Hematopoietic multipotent progenitor cell treated with erythropoietin and hydrocortisone succinate and interleukin-3 and kit ligand, for 17 days (in vitro differentiated cells): ENCODE results near the gene KYAT1.
"Not testable (repeated sequence)": the region's sequence is repeated elsewhere in the genome, so short reads cannot be mapped to it uniquely, and the experiment has no call there.

ENCODE experiments used
- DNase-seq: peaks from one replicate; pipeline ENCODE4 v3.0.0-alpha.2; 2015; ENCODE audit warnings: low spot score

KYAT1 gene

DNA sequence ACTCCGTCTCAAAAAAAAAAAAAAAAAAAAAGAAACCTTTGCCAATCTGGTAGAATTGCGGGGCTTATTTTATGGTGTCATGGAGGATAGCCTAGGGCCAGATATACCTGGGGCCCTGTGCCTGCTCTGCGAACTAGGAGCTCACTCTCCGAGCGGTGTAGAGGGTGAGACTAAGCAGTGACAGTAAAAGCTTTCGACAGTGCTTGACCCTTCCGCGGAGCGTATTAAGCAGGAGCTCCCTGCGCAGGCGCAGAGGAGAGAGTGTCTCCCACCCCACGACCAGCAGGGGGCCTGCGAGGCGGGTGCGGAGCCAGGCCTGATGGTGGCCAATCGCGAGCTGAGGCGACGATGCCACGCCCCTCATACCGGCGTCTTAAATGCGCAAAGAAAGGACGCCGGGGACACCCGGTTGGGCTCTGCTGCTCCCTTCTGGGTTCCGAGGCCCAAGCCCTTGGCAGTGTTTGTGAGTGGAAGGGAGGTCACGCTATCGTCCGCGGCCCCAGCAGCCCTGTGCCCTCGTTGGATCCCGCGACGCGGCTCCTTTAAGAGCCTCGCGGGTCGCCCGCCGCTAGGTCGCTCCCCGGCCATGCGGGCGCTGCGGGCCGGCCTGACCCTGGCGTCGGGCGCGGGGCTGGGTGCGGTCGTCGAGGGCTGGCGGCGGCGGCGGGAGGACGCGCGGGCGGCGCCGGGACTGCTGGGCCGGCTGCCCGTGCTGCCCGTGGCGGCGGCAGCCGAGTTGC is 63.5 kb downstream of the KYAT1 start, which contains the start of gene ENDOG:
Gene ENDOG, plus strand, starts transcription at position 402 of the 740 bp plus-strand sequence. Its CDS starts 185 bp downstream, at position 587.
- DNase-seq = peak; percentile 99

DNA sequence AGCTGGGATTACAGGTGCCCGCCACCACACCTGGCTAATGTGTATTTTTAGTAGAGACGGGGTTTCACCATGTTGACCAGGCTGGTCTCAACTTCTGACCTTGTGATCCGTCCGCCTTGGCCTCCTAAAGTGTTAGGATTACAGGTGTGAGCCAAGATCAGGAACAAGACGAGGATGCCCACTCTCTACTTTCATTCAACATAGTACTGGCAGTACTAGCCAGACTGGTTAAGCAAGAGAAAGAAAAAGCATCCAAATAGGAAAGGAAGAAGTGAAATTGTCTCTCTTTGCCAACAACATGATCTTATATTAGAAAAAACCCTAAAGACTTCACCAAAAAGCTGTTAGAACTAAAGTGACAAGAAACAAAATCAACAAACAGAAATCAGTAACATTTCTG is 70.9 kb downstream of the KYAT1 start:
- DNase-seq = no peak

DNA sequence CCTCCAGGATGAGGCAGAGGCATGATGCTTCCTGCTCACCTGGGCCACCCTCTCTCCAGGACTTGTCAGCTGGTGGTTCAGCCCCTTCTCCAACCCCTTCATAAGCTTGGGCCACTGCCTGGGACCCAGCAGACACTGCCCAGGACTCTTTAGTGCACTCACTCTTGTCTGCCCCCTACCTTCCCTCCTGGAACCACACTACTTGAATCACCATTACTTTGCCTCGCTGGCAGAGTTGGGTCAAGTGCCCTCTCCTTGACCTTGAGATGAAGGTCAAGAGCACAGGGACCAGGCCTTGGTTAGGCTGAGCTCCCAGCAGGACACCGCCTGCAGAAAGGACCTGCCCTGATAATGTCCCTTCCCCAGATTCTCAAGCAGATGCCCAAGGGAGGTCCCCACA is 71.9 kb downstream of the KYAT1 start:
- no peak for DNase-seq

DNA sequence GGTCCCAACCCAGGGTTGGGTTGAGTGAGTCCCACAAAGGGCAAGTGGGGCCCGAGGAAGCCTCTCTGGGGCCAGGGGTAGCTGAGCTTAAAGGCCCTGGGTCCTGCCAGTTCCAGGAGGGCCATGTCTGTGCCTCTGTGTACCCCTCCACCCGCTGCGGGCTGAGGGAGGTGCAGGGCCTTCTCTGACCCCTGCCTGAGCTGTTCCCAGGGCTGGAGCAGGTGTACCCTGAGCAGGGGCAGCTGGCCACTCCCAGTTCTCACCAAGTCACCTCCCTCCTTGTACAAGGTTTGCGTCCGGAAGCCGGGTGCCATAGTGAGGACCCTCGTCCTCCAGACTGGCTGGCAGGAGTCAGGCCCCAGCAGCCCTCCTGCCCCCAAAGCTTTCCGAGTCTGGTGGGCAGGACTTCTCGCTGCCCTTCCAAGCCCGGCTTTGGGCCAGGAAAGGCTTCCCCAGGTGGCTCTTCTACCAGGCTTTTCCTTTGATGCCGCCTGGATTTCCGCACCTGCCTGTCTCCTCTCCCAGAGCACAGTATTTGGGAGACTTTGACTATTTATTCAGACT is 72.6 kb downstream of the KYAT1 start:
- DNase-seq = no peak

DNA sequence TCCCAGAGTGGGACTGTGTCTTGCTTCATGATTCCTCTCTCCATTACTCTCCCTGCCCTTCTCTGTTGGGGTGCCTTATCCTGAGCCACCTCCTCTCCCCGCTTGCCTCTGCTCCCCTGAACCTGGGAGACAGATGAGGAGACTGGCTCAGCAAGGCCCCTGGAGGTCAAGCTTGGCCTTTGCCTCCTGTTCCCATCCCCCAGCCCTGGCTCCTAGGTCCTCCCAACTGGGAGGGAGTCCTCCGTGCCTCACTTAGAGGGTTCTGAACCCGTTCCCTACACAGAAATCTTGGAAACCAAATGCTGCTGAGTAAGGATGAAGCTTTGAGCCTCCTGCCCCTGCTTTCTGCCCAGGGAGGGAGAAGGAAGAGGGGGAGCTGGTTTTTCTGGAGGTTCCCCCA is 73.2 kb downstream of the KYAT1 start:
- no peak for DNase-seq

DNA sequence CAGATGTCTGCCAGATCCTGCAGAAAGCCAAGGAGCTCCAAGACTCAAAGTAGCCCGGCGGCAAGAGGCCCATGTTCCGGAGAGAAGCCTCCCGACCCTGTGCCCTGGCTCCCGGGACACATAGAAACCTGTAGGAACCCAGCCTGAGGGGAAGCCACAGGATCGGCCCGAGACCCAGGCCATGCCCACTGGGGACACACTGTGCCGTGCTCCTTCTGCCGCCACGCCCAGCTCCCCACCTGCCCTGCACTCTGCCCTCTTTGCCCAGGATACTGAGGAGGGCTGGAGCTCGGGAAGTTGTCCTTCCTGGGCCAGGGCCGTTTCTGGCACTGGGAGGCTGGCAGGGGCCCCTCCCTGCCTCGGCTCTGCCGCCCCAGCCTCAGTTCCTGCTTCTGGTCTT is 73.9 kb downstream of the KYAT1 start:
- no peak for DNase-seq

DNA sequence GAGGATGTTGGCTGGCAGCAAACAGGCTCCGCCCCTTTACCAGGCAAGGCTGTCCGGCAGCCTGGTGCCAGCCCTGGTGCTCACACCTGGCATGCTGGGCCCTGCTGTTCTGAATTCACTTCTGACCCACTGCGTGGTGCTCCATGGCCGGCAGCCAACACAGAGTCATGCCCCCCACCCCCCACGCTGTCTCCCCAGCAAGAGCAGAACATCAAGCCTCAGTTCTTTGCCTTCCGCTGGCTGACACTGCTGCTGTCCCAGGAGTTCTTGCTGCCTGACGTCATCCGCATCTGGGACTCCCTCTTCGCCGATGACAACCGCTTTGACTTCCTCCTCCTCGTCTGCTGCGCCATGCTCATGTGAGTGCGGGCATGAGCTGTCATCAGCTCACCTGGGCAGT is 76.1 kb downstream of the KYAT1 start:
- no peak for DNase-seq

DNA sequence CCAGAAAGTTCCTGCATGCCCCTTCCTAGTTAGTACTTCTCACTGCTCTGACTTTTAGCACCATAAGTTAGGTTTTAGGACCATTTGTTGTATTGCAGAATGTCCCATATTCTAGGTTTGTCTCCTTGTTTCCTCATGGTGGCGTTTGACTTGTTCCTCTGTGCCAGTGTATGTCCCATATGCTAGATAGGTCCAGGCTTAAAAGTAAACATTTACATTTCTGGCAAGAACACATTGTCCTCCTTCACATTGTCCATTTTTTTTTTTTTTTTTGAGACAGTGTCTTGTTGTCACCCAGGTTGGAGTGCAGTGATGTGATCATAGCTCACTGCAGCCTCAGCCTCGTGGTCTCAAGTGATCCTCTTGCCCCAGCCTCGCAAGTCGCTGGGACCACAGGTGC is 79.3 kb downstream of the KYAT1 start:
- DNase-seq = no peak

DNA sequence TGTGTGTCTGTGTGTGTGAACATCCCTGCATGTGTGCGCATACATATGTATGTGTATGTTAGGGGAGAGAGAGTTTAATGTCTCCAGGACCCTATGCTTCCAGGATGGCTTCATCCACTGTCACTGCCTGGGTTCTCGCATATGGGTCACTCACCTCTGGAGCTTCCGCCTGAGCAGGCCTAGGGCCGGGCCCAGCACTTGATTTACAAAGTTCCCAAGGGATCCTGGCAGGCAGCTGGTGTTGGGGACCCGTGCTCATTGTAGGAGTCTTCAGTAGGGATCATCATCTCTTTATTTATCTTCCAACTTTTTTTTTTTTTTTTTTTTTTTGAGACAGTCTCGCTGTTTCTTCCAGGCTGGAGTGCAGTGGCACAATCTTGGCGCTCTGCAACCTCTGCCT is 81.7 kb downstream of the KYAT1 start:
- DNase-seq = no peak

DNA sequence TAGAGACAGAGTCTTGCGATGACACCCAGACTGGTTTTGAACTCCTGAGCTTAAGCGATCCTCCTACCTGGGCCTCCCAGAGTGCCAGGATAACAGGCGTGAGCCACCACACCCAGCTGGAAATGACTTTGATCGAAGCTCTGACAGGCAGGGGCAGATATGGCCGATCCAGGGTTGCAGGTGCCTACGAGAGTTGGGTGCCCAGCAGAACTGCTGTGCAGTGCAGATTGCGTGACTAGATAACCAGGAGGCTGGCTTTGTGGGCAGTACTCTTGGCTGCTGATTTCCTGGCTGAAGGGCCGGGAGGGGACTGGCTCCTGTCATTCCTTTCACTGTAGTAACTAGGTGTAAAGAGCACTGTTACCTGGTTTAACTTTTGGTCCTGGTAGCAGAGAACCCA is 82.9 kb downstream of the KYAT1 start:
- DNase-seq = no peak

DNA sequence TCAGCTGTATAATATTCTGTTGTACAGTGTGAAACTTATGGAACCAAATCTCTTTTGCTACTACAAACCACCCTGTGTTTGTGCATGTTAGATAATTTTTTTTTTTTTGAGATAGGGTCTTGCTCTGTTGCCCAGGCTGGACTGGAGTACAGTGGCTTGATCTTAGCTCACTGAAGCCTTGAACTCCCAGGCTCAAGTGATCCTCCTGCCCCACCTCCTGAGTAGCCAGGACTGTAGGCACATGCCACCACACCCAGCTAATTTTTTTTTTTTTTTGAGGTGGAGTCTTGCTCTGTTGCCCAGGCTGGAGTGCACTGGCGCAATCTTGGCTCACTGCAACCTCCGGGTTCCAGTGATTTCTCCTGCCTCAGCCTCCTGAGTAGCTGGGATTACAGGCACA is 86.8 kb downstream of the KYAT1 start:
- not testable (repeated sequence) for DNase-seq

DNA sequence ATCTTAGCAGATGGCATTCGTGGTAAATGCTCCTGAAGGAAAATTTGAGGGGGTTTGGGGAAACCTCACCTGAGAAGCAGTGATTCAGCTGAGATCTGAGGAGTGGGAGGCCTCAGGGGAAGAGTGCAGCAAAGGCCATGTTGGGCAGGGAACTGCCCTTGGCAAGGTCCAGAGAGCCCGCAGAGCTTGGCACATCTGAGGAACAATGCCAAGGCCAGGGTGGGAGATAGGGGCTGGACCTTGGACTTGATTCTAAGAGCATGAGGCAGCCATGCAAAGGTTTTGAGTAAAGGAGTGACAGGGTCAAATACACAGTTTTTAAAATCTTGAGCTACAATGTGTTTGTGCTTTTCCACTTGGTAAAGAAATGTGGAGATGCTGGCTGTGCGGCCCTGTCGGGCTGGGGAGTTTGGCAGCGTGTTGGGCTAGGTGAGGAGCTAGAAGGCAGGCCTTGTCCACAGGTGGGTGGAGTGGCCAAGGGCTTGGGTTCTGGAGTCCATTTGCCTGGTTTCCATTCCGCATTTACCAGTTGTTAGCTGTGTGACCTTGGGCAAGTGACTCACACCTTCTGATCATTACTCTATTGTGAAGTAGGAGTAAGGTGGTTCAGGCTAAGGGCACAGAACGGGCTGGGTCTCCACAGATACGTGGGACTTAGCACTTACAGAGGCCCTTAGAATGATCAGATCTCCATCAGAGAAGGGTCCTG is 88.6 kb downstream of the KYAT1 start:
- DNase-seq = no peak

DNA sequence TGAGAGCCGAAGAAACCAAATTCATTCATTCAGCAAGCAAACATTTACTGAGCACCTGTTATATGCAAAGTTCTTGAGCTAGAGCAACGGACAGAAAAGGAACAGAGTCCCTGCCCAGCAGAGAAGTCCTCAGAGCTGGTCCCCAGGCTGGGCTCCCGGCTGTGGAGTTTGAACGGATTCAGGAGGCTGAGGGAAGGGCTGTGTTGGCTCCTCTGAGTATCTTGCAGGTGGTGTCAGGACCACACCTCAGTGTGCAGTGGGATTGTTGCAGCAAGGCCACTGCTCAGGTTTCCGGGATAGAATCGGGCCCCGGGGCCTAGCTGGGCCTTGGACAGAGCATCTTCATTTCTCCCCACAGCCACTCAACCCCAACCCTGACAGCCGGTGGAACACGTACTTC is 89.6 kb downstream of the KYAT1 start:
- DNase-seq = no peak

DNA sequence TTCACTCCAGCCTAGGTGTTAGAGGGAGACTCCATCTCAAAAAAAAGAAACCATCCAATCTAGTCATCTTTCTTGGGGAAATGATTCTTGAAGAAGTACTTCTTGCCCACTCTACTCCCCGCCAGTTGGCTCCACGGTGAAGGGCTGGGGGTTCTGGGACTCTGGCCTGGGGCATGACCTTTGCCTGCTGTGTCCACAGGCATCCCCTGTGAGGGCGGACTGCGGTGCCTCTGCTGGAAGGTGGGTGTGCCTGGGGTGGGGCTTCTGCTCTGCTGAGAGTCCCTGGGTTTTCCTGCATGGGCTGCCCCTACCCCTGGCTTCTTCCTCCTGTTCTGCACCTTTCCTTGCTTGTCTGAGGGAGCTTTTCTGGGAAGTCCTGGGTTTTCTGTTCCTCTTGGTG is 91.2 kb downstream of the KYAT1 start:
- DNase-seq = no peak

DNA sequence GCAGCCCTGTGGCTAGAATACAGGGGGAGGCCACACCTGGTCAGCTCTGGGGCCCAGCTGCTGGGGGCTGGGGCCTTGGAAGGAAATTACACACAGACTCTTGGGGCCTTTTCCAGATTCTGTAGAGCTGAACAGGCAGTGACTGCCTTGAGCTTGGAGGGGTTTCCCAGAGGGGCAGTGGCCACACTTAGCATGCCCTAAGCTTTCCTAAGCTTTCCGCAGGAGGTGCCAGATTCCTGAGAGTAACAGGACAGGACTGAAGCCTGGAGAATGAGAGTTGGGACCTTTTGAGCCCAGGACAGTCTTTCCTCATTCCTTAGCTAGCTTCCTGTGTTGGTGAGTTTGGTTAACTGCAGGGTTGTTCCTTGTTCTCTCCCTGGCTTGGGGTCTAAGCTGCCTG is 93.3 kb downstream of the KYAT1 start:
- no peak for DNase-seq

DNA sequence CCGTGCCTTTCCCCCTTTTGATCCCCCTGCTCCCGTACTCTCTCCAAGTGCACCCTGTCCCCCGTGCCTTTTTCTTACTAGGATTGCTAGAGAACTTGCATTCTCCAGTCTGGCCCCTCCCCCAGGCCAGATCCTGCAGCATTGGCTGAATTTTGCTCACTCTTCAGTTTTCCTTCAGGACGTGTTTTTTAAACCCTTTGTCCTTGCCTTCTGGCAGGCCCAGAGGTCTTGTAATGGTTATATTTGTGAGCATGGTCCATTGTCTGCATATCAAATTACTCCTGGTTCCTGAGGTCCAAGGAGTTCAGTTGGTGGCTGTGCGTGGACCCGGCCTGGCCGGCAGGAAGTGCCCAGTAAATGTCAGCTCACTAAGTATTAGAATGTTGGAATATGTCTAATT is 94.1 kb downstream of the KYAT1 start:
- DNase-seq = no peak

DNA sequence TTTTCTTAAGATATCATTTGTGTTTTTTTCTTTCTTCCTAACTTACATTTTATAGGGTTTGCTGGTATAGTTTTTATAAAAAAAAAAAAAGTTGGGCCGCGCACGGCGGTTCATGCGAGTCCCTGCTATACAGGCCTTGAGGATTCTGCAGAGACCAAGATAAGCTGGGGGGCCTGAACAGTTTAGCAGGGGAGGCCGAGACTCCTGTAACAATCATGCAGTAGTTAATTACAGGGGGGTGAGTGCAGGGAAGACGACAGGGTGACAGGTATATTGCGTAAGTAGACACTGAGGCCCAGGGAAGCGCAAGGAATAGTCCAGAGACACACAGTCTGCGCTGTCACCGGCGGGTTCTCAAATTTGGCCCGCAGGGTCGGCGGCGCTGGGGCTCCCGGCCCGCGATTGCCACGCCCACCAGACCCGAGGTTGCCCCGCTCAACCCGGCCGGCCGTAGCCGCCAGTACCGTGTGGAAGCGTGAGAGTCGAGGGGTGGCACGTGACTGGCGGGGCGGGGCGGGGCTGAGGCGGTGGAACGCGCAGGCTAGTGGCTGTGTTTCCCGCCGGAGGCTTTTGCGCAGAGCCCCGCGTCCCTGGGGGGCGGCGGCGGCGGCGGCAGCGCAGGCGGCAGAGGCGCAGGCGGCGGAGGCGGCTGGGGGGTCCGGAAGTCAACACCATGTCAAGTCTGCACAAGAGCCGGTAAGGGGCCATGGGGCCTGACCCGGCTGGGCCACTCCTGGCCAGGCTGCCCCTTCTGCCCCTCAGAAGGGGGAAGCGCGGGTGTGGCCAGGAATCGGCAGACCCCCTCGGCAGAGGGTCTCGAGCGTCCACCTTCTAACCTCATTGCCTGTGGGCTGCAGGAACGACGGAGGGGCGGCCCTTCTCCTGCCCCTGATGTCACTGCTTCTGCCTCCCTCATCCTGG is 94.8 kb downstream of the KYAT1 start, which contains the start of gene TBC1D13:
Gene TBC1D13, plus strand, starts transcription at position 573 of the 921 bp plus-strand sequence. Its CDS starts 101 bp downstream, at position 674.
- peak; percentile 82 for DNase-seq

DNA sequence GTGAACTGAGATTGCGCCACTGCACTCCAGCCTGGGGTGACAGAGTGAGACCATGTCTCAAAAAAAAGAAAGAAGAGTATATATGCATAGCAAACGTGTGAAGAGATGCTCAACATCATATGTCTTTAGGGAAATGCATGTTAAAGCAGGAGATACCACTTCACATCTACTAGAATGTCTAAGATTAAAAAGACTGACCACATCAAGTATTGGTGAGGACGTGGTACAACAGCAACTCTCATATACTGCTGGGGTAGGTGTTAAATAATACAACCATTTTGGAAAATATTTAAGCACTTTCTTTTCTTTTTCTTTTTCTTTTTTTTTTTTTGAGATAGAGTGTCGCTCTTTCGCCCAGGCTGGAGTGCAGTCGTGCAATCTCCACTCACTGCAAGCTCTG is 96.3 kb downstream of the KYAT1 start:
- no peak for DNase-seq
